OCI-LY7 (cell line): ENCODE measurements around the gene HYOU1.
A peak's percentile ranks its signal among the peaks of the same experiment; 100 is the strongest.

Experiments used
- CTCF ChIP-seq: fragments of 200-600 bp; sonication (generic); conservative IDR thresholded peaks from 2 replicates; pipeline ENCODE4 v1.5.1; 2014; ENCODE audit warnings: mild to moderate bottlenecking, antibody characterized with exemption, low read length, moderate library complexity, mixed read lengths
- EZH2phosphoT487 ChIP-seq: fragments of 200-600 bp; sonication (generic); IDR thresholded peaks from 2 replicates; pipeline ENCODE4 v1.6.1; 2018; ENCODE audit warnings: low read depth, borderline replicate concordance, mild to moderate bottlenecking, mixed run types, antibody characterized with exemption, low read length, moderate library complexity, mixed read lengths

GRCh38 chr11:119057000-119057769 lies at the start of gene HYOU1:
- TF ChIP-seq CTCF = peak; percentile 50; the same call in 1 of the 2 replicates
- no peak for TF ChIP-seq EZH2phosphoT487
